ENCODE measurements around the gene ELOVL6. TPM values are rescaled to one million over a fixed set of nuclear protein-coding genes. Genes with fewer than 3 reads are reported as not detected.
"Not testable (repeated sequence)": the region's sequence is repeated elsewhere in the genome, so short reads cannot be mapped to it uniquely, and the experiment has no call there.

ELOVL6 gene
- polyA plus RNA-seq (2011; rRNA removed), result 21.4 and 30.7 TPM in 2 replicates
- 15.1 and 20.9 TPM in 2 replicates for polyA minus RNA-seq (2011; rRNA and poly(A)+ RNA removed)

- H3K9me3 ChIP-seq (ENCODE audit: control insufficient read depth, insufficient read depth, low read length), result no peaks in the 10 kb centered on the region
- ChIA-PET CTCF (interaction anchor here (0.6 to 2.1 kb wide), 6 partner anchors 12 to 311 kb away, joined by 3 to 14 read pairs (median 7); no protein-coding TSS in a partner anchor), POLR2A (interaction anchor here (0.5 to 1.0 kb wide), 3 partner anchors 156 to 1524 kb away, joined by 3 read pairs; no protein-coding TSS in a partner anchor)
- DNase-seq (ENCODE audit: low read depth, low spot score), result peak; percentile 18
- H3K4me3 ChIP-seq (ENCODE audit: low read depth, low read length), result peak within 1 kb of the TSS; percentile 83
- H3K27ac ChIP-seq (ENCODE audit: low read depth, low read length), result peak within 1 kb of the TSS; percentile 47
- no peaks in the 10 kb centered on the region for H3K27me3 ChIP-seq (ENCODE audit: control insufficient read depth, insufficient read depth, low read length)
- TF ChIP-seq CTCF (IDR thresholded peaks at IDR 0.05; ENCODE audit: low read depth, low read length), result no peak
These were observed at the start of gene ELOVL6 for GRCh38 chr4:110198435-110199416. TSS of gene ELOVL6 (minus strand) at chr4:110198615. CDS start at chr4:110198335, 280 bp downstream.

GRCh38 chr4:110248100-110248499, 49.7 kb upstream of the ELOVL6 start:
- Histone ChIP-seq H3K27ac (ENCODE audit: low read depth, low read length) (no peak overlapping the region), H3K9me3 (ENCODE audit: control insufficient read depth, insufficient read depth, low read length) (no peaks in the 10 kb centered on the region), H3K27me3 (ENCODE audit: control insufficient read depth, insufficient read depth, low read length) (no peaks in the 10 kb centered on the region), H3K4me3 (ENCODE audit: low read depth, low read length) (no peak overlapping the region)
- POLR2A ChIA-PET, result no interaction called here
- TF ChIP-seq CTCF (IDR thresholded peaks at IDR 0.05; ENCODE audit: low read depth, low read length), result no peak
- CTCF ChIA-PET, result no interaction called here
- DNase-seq (ENCODE audit: low read depth, low spot score), result no peak

GRCh38 chr4:110247591-110247990, 49.2 kb upstream of the ELOVL6 start:
- ChIA-PET CTCF (interaction anchor here (0.8 to 0.9 kb wide), 2 partner anchors 205 to 249 kb away, joined by 3 to 5 read pairs; no protein-coding TSS in a partner anchor), POLR2A (no interaction called here)
- no peak for TF ChIP-seq CTCF (IDR thresholded peaks at IDR 0.05; ENCODE audit: low read depth, low read length)
- H3K4me3 ChIP-seq (ENCODE audit: low read depth, low read length), result no peak overlapping the region
- no peaks in the 10 kb centered on the region for H3K9me3 ChIP-seq (ENCODE audit: control insufficient read depth, insufficient read depth, low read length)
- H3K27ac ChIP-seq (ENCODE audit: low read depth, low read length), result no peak overlapping the region
- H3K27me3 ChIP-seq (ENCODE audit: control insufficient read depth, insufficient read depth, low read length), result no peaks in the 10 kb centered on the region
- DNase-seq (ENCODE audit: low read depth, low spot score), result no peak

- no peak overlapping the region for H3K27ac ChIP-seq (ENCODE audit: low read depth, low read length)
- no peak for TF ChIP-seq CTCF (IDR thresholded peaks at IDR 0.05; ENCODE audit: low read depth, low read length)
- CTCF ChIA-PET, result no interaction called here
- H3K9me3 ChIP-seq (ENCODE audit: control insufficient read depth, insufficient read depth, low read length), result no peaks in the 10 kb centered on the region
- H3K27me3 ChIP-seq (ENCODE audit: control insufficient read depth, insufficient read depth, low read length), result no peaks in the 10 kb centered on the region
- DNase-seq (ENCODE audit: low read depth, low spot score), result no peak
- POLR2A ChIA-PET, result no interaction called here
- no peak overlapping the region for H3K4me3 ChIP-seq (ENCODE audit: low read depth, low read length)
These were observed 47.2 kb upstream of the ELOVL6 start for GRCh38 chr4:110245577-110245976.

GRCh38 chr4:110236324-110236723, 37.9 kb upstream of the ELOVL6 start:
- ChIA-PET POLR2A (no interaction called here), CTCF (no interaction called here)
- DNase-seq (ENCODE audit: low read depth, low spot score), result no peak
- no peak overlapping the region for H3K4me3 ChIP-seq (ENCODE audit: low read depth, low read length)
- peaks cover 3% of the 10 kb centered on the region for H3K27me3 ChIP-seq (ENCODE audit: control insufficient read depth, insufficient read depth, low read length)
- H3K27ac ChIP-seq (ENCODE audit: low read depth, low read length), result no peak overlapping the region
- TF ChIP-seq CTCF (IDR thresholded peaks at IDR 0.05; ENCODE audit: low read depth, low read length), result no peak
- no peaks in the 10 kb centered on the region for H3K9me3 ChIP-seq (ENCODE audit: control insufficient read depth, insufficient read depth, low read length)

- H3K27me3 ChIP-seq (ENCODE audit: control insufficient read depth, insufficient read depth, low read length); H3K27ac ChIP-seq (ENCODE audit: low read depth, low read length); DNase-seq (ENCODE audit: low read depth, low spot score); POLR2A ChIA-PET; H3K4me3 ChIP-seq (ENCODE audit: low read depth, low read length); CTCF ChIA-PET; H3K9me3 ChIP-seq (ENCODE audit: control insufficient read depth, insufficient read depth, low read length): not testable (repeated sequence)
These were observed 35.2 kb upstream of the ELOVL6 start for GRCh38 chr4:110233581-110233980.

Data from AG04450 (cell line).